T-helper 1 cell treated with Interleukin-12 subunit alpha and Interleukin-12 subunit beta and Interleukin-4 antibody, amounts not matched to agents 30 μg/mL and 1 μg/mL, for 36 hours (primary cell): Measurements from ENCODE around the gene CCDC177.
A peak's percentile ranks its signal among the peaks of the same experiment; 100 is the strongest.

ENCODE experiments used
- H3K27ac Mint-ChIP-seq: one replicate; pipeline ENCODE4 v1.8.0; 2021; ENCODE audit warnings: mild to moderate bottlenecking, mixed read lengths
- H3K27me3 Mint-ChIP-seq: one replicate; pipeline ENCODE4 v1.8.0; 2021; ENCODE audit warnings: low read depth, mixed read lengths
- H3K36me3 Mint-ChIP-seq: one replicate; pipeline ENCODE4 v1.8.0; 2021; ENCODE audit warnings: low read depth, mixed read lengths
- H3K4me1 Mint-ChIP-seq: one replicate; pipeline ENCODE4 v1.8.0; 2021; ENCODE audit warnings: low read depth, mixed read lengths
- H3K4me3 Mint-ChIP-seq: one replicate; pipeline ENCODE4 v1.8.0; 2021; ENCODE audit warnings: mild to moderate bottlenecking, moderate library complexity, mixed read lengths
- H3K9me3 Mint-ChIP-seq: one replicate; pipeline ENCODE4 v1.8.0; 2021; ENCODE audit warnings: mixed read lengths

CCDC177 gene

DNA sequence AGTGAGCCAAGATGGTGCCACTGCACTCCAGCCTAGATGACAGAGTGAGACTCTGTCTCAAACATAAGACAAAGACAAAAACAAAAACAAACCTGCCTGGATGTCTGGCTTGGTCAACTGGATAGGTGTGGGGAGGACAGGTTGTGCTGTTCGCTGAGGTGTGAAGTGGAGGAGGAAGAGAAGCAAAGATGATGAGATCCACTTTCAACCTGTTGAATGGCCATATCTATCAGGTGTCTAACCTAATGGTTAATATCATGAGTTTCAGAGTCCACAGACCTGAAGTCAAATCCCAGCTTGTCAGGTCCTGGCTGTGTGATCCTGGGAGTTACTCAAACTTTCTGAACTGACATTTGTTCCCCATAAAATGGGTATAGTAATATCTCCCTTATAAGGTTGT lies 9.7 kb upstream of the CCDC177 start:
- Mint-ChIP-seq H3K4me1 (peaks cover 13% of the 10 kb centered on the region), H3K27me3 (peaks cover 16% of the 10 kb centered on the region), H3K9me3 (no peaks in the 10 kb centered on the region), H3K27ac (no peak overlapping the region), H3K4me3 (no peak overlapping the region), H3K36me3 (no peaks in the 10 kb centered on the region)

DNA sequence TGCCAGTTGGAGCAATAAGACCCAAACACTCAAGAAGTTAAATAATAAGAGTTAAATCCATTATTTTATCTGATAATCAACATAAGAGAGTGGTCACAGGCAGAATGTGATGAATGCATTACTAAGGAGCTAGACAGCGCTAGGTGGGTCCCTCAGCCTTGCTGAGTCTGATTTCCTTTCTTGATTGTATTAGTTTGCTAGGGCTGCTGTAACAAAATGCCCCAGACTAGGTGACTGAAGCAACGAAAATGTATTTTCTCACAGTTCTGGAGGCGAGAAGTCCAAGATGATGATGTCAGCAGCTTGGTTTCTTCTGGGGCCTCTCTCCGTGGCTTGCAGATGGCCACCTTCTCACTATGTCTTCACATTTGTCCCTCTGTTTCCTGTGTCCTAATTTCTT lies 8.2 kb upstream of the CCDC177 start:
- no peak overlapping the region for H3K4me3 Mint-ChIP-seq
- H3K27ac Mint-ChIP-seq, result no peak overlapping the region
- no peaks in the 10 kb centered on the region for H3K36me3 Mint-ChIP-seq
- no peaks in the 10 kb centered on the region for H3K9me3 Mint-ChIP-seq
- peaks cover 26% of the 10 kb centered on the region for H3K27me3 Mint-ChIP-seq
- peaks cover 12% of the 10 kb centered on the region for H3K4me1 Mint-ChIP-seq

DNA sequence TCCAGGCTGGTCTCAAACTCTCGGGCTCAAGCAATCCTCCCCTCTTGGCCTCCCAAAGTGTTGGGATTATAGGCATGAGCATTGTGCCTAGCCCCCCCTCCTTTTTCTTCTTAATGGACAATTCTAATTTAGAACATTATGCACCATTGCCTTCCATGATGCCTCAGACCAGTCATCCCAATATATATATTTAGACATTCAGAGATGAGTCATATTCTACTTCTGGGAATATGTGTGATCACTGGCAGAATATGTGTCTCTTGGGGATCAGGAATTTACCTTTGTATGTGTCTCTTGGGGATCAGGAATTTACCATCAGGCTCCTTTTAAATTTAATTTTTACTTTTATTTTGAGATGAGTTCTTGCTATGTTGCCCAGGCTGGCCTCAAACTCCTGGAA lies 7.5 kb upstream of the CCDC177 start:
- peaks cover 29% of the 10 kb centered on the region for H3K27me3 Mint-ChIP-seq
- no peak overlapping the region for H3K27ac Mint-ChIP-seq
- no peak overlapping the region for H3K4me3 Mint-ChIP-seq
- H3K36me3 Mint-ChIP-seq, result no peaks in the 10 kb centered on the region
- peaks cover 6% of the 10 kb centered on the region for H3K4me1 Mint-ChIP-seq
- H3K9me3 Mint-ChIP-seq, result no peaks in the 10 kb centered on the region

DNA sequence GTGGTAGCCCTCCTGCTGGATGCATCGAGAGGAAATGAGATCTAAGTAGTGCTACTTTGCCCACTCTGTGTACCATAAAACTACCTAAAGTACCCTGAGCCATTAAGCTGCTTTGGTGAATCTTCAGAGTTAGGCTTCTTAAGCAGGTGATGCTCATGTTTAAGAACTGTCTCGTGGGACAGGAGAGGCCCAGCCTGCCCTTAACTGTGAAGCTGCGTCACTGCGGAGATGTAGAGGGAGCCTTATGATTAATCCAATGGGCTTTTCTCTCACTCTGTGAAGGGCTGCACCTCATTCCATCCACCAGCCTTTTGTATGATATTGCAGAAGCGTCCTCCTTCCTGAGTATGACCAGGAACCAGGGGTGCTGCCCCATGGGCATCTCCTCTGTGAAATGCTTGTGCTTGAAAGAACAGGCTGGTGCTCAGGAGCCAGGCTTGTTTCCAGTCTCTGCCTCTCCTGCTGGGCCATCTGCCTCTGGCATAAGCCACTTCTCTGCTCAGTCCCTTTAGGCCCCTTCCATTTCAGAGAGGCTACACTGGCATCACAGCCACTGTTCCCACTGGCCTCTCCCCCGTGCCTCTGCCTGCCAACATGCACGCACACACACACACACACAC lies 6.8 kb upstream of the CCDC177 start:
- H3K27ac Mint-ChIP-seq, result no peak overlapping the region
- H3K4me1 Mint-ChIP-seq, result peaks cover 1% of the 10 kb centered on the region
- H3K9me3 Mint-ChIP-seq, result no peaks in the 10 kb centered on the region
- no peaks in the 10 kb centered on the region for H3K36me3 Mint-ChIP-seq
- H3K27me3 Mint-ChIP-seq, result peaks cover 37% of the 10 kb centered on the region
- no peak overlapping the region for H3K4me3 Mint-ChIP-seq

DNA sequence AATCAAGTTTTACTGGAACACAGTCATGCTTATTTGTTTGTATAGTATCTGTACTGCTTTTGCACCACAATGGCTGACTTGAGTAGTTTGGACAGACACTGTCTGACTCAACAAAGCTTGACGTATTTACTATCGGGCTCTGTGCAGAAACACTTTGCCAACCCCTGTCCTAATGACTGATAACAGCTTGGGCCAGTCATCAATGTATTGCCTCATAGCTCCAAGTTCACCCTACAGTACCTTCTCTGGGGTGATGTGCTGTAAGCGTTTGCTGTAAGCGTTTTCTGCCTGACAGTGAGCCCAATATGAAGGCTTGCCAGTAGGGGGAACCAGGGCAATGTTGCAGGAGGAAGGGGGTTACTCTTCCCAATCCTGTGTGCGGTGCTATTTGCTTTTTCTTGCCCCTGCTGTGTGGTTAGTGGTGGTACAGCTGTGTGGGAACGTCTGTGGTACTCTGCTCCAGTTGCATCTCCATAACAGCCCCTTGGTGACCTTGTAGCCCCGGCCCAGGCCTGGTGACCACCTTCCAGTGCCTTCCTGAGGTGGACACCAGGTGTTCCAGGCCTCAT lies 5.4 kb upstream of the CCDC177 start:
- Mint-ChIP-seq H3K36me3 (no peaks in the 10 kb centered on the region), H3K27ac (no peak overlapping the region), H3K9me3 (no peaks in the 10 kb centered on the region), H3K4me1 (no peaks in the 10 kb centered on the region), H3K4me3 (no peak overlapping the region), H3K27me3 (peaks cover 46% of the 10 kb centered on the region)

DNA sequence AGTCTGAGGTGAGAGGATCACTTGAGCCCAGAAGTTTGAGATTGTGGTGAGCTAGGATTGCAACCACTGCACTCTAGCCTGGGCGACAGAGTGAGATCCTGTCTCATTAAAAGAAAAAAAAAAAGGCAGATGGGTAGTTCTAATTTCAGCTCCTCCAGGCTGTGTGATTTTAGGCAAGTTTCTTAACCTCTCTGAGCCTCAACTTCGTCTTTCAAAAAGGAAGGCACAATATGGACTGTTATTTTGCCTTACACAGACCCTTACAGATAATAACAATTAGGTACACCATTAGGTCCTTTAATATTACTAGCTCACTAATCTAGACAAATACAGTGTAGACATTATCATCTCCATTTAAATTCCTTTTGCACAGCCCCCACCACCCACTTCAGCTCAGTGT lies 4.8 kb upstream of the CCDC177 start:
- Mint-ChIP-seq H3K4me1 (peaks cover 3% of the 10 kb centered on the region), H3K36me3 (no peaks in the 10 kb centered on the region), H3K9me3 (no peaks in the 10 kb centered on the region), H3K4me3 (no peak overlapping the region), H3K27ac (no peak overlapping the region), H3K27me3 (peaks cover 50% of the 10 kb centered on the region)

DNA sequence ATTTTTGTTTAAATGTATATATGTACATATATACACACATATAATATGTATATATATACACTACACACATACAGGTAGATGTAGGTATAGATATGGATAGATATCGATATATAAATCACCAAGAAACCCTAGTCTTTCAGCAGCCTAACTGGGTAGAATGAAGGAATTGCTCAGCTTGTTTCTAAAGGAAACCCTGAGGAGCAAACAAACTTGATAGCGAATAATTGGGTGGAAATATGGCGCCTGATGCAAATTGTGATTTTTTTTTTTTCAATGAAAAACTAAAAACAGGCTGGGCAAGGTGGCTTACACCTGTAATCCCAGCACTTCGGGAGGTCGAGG lies 254 bp upstream of the CCDC177 start:
- Mint-ChIP-seq H3K36me3 (no peaks in the 10 kb centered on the region), H3K4me1 (peaks cover 9% of the 10 kb centered on the region), H3K27ac (peak overlapping the region; percentile 38), H3K4me3 (peak overlapping the region; percentile 77), H3K27me3 (peaks cover 66% of the 10 kb centered on the region), H3K9me3 (no peaks in the 10 kb centered on the region)

DNA sequence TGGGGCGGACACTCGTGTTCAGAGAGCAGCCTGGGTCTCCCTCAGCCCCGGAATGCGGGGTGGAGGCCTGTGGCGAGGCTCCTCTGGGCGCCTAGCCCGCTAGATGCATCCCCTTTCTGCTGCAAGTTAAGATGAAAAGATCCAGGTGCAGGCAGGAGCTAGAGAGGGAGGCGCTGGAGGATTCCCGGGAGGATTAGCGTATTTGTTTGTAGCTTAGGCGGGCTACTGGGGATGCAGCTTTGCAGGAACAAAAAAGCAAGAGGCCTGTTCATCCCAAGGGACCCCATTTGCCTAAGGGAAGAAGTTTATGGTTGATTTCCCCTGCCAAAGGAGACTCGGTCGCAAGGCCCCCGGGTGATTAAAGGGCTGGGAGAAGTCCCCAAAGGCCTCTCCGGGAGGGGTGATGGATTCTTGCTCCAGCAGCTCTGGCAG lies 824 bp downstream of the CCDC177 start:
- Mint-ChIP-seq H3K4me3 (peak overlapping the region; percentile 37), H3K27me3 (peaks cover 68% of the 10 kb centered on the region), H3K27ac (no peak overlapping the region), H3K4me1 (peaks cover 9% of the 10 kb centered on the region), H3K9me3 (no peaks in the 10 kb centered on the region), H3K36me3 (no peaks in the 10 kb centered on the region)

DNA sequence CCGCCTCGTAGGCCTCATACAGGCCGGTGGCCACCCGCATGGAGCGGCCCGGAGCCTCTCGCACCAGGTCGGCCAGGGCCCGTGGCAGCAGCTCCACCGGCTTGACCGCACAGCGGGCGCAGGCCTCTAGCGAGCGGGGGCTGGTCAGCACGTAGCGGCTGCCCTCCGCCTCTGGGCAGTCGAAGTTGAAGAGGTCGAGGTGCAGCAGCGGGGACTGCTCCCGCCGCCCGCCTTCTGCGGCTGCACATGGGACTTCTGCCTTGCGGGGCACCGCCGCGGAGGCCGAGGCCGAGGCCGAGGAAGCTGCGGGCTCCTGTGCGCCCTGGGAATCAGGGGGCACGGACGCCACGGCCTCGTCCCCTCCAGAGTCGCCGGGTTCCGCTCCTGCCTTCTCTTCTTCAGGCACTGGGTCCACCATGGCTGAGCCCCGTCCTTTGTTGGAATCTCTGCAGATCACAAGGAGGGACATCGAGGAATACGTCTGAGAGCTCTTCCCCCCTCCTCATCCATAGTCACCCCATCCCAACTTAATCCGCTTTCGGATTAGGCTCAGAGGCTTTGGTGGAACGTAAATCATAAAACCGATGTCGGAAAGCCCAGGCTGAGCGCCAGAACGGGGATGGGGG lies 1.4 kb downstream of the CCDC177 start:
- Mint-ChIP-seq H3K27me3 (peaks cover 66% of the 10 kb centered on the region), H3K27ac (no peak overlapping the region), H3K4me3 (peak overlapping the region; percentile 37), H3K36me3 (no peaks in the 10 kb centered on the region), H3K9me3 (no peaks in the 10 kb centered on the region), H3K4me1 (peaks cover 9% of the 10 kb centered on the region)

DNA sequence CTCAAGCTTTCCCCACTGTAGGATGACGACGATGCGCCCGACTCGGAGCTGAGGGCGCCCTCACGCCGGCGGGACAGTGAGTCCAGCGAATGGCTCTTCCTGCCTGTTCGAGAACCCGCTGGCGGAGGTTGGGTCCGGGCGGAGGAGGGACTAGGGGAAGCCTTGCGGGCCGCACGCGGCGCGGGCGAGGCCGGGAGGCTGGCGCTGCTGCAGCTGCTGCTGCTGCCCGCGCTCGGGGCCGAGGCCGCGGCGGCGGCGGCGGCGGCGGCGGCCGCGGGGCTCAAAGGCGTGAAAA lies 1.9 kb downstream of the CCDC177 start:
- Mint-ChIP-seq H3K4me1 (peaks cover 9% of the 10 kb centered on the region), H3K27ac (no peak overlapping the region), H3K36me3 (no peaks in the 10 kb centered on the region), H3K4me3 (no peak overlapping the region), H3K9me3 (no peaks in the 10 kb centered on the region), H3K27me3 (peaks cover 72% of the 10 kb centered on the region)

DNA sequence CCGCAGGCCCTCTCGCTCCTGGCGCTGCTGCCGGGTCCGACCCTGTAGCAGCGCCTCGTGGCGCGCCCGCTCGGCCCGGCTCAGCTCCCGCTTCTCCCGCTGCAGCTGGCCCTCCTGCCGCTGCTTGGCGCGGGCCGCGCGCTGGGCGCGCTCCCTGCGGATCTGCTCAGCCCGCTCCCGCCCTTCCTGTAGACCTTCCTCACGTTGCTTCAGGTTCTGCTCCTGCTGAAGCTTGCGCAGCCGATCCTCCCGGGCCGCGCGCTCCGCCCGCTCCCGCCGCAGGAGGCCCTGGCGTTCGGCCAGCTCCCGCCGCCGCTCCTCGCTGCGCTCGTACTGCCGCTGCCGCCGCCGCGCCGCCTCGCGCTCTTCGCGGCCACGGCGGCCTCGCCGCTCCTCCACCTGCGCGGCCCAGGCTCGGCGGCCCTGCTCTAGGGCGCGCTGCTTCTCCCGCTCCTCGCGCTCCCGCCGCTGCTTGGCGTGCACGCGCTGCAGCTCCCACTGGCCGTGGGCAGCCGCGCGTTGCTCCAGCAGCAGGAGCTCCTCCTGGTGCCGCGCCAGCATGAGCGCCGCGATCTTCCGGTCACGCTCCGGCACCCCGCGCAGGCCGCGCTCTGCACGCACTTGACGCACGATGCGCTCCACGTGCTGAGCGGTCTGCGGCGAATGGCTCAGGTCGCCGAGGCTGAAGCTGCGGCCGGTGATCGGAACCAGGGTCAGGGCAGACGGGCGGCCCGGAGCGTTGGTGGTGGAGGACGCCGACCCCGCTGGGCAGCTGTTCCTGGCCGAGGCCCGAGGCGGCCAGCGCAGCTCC lies 2.4 kb downstream of the CCDC177 start:
- H3K27ac Mint-ChIP-seq, result no peak overlapping the region
- H3K36me3 Mint-ChIP-seq, result no peaks in the 10 kb centered on the region
- no peaks in the 10 kb centered on the region for H3K9me3 Mint-ChIP-seq
- H3K4me3 Mint-ChIP-seq, result no peak overlapping the region
- peaks cover 74% of the 10 kb centered on the region for H3K27me3 Mint-ChIP-seq
- peaks cover 9% of the 10 kb centered on the region for H3K4me1 Mint-ChIP-seq

DNA sequence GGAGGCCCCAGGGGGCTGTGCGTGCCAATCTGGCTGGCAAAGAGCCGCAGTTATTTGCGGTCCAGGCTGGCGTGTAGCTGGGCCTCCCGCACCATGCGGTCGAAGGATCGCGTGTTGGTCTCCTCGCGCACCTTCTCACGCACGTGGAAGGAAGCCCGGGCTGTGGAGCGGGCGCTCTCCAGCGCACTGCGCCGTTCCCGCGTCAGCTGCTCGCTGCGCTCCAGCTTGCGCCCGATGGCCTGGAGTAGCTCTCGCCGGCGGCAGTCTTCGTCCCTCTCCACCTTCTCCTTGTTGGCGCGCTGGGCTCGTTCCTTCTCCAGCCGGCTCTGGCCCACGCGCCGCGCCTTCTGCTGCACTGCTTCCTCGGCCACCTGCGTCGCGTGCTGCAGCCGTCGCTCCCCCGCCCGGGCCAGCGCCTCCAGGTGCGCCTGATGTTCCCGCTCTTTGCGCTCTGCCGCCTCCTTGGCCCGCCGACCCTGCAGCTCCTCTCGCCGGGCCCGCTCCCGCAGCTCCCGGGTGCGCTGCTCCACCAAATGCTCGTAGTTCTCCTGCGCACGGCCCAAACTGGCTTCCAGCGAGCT lies 3.1 kb downstream of the CCDC177 start:
- Mint-ChIP-seq H3K27ac (no peak overlapping the region), H3K36me3 (no peaks in the 10 kb centered on the region), H3K4me3 (no peak overlapping the region), H3K4me1 (peaks cover 9% of the 10 kb centered on the region), H3K9me3 (no peaks in the 10 kb centered on the region), H3K27me3 (peaks cover 74% of the 10 kb centered on the region)

DNA sequence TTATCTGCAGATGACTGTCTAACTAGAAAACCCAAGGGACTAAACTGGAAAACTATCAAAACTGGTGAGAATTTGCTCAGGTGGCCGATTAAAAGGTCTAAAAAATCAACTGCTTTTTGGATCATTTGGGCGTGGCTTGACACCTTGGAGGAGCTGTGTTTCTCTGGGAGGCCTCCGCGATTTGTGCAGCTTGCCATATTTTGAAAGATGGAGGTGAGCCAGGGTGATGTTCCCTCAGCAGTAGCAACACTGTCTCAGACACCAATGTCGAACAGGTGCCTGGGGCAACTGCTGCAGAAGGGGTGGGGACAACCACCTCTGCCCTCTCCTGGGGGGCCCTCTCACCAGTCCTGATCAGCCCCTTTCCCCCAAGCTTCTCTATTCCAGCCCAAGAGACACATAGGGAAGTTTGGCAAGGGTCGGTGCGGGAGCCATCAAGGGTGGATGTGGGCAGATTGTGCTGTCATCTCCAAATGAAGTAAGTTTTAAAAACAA lies 3.8 kb downstream of the CCDC177 start:
- Mint-ChIP-seq H3K9me3 (no peaks in the 10 kb centered on the region), H3K27ac (no peak overlapping the region), H3K27me3 (peaks cover 75% of the 10 kb centered on the region), H3K4me1 (peaks cover 9% of the 10 kb centered on the region), H3K36me3 (no peaks in the 10 kb centered on the region), H3K4me3 (no peak overlapping the region)

DNA sequence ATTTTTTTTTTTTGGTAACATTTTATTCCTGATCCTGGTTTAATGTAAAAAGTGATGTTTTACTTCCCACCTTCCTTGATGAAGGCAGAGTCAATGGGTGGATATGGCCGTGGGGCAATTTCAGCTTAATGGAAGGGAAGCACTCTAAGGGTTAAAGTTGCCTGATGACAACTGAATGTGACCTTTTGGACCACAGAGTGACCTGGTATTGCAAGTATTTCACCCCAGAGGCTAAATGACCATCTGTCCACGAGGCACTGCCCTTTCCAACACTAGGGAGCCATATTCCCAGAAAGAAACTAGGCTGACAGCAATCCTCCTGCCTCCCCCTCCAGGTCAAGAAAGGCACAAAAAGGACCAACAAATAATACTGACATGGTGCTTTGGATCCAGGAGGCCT lies 4.8 kb downstream of the CCDC177 start:
- Mint-ChIP-seq H3K4me1 (peaks cover 9% of the 10 kb centered on the region), H3K27me3 (peaks cover 78% of the 10 kb centered on the region), H3K9me3 (no peaks in the 10 kb centered on the region), H3K27ac (no peak overlapping the region), H3K4me3 (no peak overlapping the region), H3K36me3 (no peaks in the 10 kb centered on the region)
